SU-DHL-6 (cell line): ENCODE data around the gene NSUN2.

Source experiments
- H2AFZ ChIP-seq: fragments of 200-600 bp; sonication (generic); 2 replicates; pipeline ENCODE4 v1.6.1; 2014; ENCODE audit warnings: low read depth, mild to moderate bottlenecking, moderate library complexity, mixed read lengths, antibody characterized with exemption, low read length; ENCODE audit not compliant: severe bottlenecking
- H3F3A ChIP-seq: fragments of 200-600 bp; shearing (Covaris generic); 2 replicates; pipeline ENCODE4 v1.6.0; 2016; ENCODE audit warnings: antibody characterized with exemption, mild to moderate bottlenecking; ENCODE audit not compliant: insufficient read depth
- H3K27ac ChIP-seq: fragments of 200-600 bp; sonication (generic); 2 replicates; pipeline ENCODE4 v1.5.1; 2016; ENCODE audit warnings: low read depth, mild to moderate bottlenecking, low read length, moderate library complexity, mixed read lengths
- H3K27me3 ChIP-seq: fragments of 200-600 bp; sonication (generic), shearing (Covaris generic); 2 replicates; pipeline ENCODE4 v1.6.0; 2014; ENCODE audit warnings: mild to moderate bottlenecking, low read length
- H3K36me3 ChIP-seq: fragments of 200-600 bp; sonication (generic); 2 replicates; pipeline ENCODE4 v1.6.1; 2014; ENCODE audit warnings: mild to moderate bottlenecking, low read length, mixed read lengths
- H3K4me2 ChIP-seq: fragments of 300-600, 200-600 bp; shearing (Covaris generic), sonication (generic); 2 replicates; pipeline ENCODE4 v1.6.0; 2014; ENCODE audit warnings: low read length, low read depth, mild to moderate bottlenecking; ENCODE audit not compliant: poor library complexity, severe bottlenecking
- H3K4me3 ChIP-seq: fragments of 200-600 bp; sonication (generic); 2 replicates; pipeline ENCODE4 v1.5.1; 2014; ENCODE audit warnings: antibody characterized with exemption, low read length, mild to moderate bottlenecking, mixed read lengths; ENCODE audit not compliant: insufficient read depth, poor library complexity, severe bottlenecking
- H3K79me2 ChIP-seq: fragments of 200-600 bp; sonication (generic); 2 replicates; pipeline ENCODE4 v1.6.1; 2014; ENCODE audit warnings: mild to moderate bottlenecking, low read length, moderate library complexity; ENCODE audit not compliant: insufficient read depth
- H3K9ac ChIP-seq: fragments of 200-600 bp; sonication (generic); 2 replicates; pipeline ENCODE4 v1.7.0; 2014; ENCODE audit warnings: mild to moderate bottlenecking, low read length
- H3K9me2 ChIP-seq: fragments of 200-600 bp; sonication (generic); replicated peaks from 2 replicates; pipeline ENCODE4 v1.6.1; 2014; ENCODE audit warnings: low read length; ENCODE audit not compliant: insufficient read depth
- H3K9me3 ChIP-seq: fragments of 200-600 bp; sonication (generic); 2 replicates; pipeline ENCODE4 v1.6.1; 2014; ENCODE audit warnings: low read length, mixed read lengths; ENCODE audit not compliant: insufficient read depth
- H4K20me1 ChIP-seq: fragments of 200-600 bp; sonication (generic); 2 replicates; pipeline ENCODE4 v1.6.1; 2014; ENCODE audit warnings: low read depth, mild to moderate bottlenecking, antibody characterized with exemption, low read length, moderate library complexity, mixed read lengths
- EZH2phosphoT487 ChIP-seq: fragments of 200-600 bp; sonication (generic), shearing (Covaris generic); conservative IDR thresholded peaks from 2 replicates; pipeline ENCODE4 v1.6.1; 2018; ENCODE audit warnings: mild to moderate bottlenecking, antibody characterized with exemption, low read length, moderate library complexity, mixed read lengths
- TF ChIP-seq, protein P1 (sequence below): fragments of 200-600 bp; sonication (generic); IDR thresholded peaks from one replicate; pipeline ENCODE4 v1.5.1; 2017; ENCODE audit warnings: antibody characterized with exemption, mild to moderate bottlenecking, low read length, moderate library complexity; ENCODE audit not compliant: insufficient read depth, poor library complexity, severe bottlenecking

NSUN2 gene

DNA sequence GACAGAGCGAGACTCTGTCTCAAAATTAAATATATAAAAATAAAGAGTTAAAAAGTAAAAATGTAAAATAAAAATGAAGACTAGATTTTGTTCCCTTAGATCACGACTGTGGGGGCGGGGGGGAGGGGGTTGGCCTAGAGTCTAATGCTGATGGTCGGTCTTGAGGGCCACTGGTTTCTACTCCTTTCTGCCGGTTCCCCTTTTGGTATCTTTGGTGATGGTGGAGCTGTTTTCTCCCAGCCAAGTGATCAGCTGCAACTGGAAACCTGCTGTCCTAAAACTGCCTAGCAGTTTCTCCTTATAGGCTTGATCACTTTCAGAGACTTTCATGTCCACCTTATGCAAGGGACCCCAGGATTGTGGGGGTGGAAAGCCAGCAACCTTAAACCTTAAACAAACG is 1.5 kb upstream of the NSUN2 start:
- peaks cover 42% of the 10 kb centered on the region for H3K79me2 ChIP-seq
- no peaks in the 10 kb centered on the region for H3K27me3 ChIP-seq
- H3F3A ChIP-seq: 0 out of 2 replicates have a peak, but pooled peaks cover 3% of the 10 kb centered on the region
- no peak overlapping the region for H3K27ac ChIP-seq
- peak overlapping the region; percentile 89 for H3K4me2 ChIP-seq
- H3K4me3 ChIP-seq: peak overlapping the region; percentile 86
- peaks cover 10% of the 10 kb centered on the region; the same call in 1 of the 2 replicates for H4K20me1 ChIP-seq
- TF ChIP-seq, protein P1, sequence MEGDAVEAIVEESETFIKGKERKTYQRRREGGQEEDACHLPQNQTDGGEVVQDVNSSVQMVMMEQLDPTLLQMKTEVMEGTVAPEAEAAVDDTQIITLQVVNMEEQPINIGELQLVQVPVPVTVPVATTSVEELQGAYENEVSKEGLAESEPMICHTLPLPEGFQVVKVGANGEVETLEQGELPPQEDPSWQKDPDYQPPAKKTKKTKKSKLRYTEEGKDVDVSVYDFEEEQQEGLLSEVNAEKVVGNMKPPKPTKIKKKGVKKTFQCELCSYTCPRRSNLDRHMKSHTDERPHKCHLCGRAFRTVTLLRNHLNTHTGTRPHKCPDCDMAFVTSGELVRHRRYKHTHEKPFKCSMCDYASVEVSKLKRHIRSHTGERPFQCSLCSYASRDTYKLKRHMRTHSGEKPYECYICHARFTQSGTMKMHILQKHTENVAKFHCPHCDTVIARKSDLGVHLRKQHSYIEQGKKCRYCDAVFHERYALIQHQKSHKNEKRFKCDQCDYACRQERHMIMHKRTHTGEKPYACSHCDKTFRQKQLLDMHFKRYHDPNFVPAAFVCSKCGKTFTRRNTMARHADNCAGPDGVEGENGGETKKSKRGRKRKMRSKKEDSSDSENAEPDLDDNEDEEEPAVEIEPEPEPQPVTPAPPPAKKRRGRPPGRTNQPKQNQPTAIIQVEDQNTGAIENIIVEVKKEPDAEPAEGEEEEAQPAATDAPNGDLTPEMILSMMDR: no peak
- TF ChIP-seq EZH2phosphoT487: no peak
- H3K9me2 ChIP-seq: no peaks in the 10 kb centered on the region
- H3K9ac ChIP-seq: peak overlapping the region; percentile 95; the same call in 1 of the 2 replicates
- H2AFZ ChIP-seq: no peak overlapping the region
- H3K36me3 ChIP-seq: peaks cover 5% of the 10 kb centered on the region; the same call in 1 of the 2 replicates
- H3K9me3 ChIP-seq: no peaks in the 10 kb centered on the region

DNA sequence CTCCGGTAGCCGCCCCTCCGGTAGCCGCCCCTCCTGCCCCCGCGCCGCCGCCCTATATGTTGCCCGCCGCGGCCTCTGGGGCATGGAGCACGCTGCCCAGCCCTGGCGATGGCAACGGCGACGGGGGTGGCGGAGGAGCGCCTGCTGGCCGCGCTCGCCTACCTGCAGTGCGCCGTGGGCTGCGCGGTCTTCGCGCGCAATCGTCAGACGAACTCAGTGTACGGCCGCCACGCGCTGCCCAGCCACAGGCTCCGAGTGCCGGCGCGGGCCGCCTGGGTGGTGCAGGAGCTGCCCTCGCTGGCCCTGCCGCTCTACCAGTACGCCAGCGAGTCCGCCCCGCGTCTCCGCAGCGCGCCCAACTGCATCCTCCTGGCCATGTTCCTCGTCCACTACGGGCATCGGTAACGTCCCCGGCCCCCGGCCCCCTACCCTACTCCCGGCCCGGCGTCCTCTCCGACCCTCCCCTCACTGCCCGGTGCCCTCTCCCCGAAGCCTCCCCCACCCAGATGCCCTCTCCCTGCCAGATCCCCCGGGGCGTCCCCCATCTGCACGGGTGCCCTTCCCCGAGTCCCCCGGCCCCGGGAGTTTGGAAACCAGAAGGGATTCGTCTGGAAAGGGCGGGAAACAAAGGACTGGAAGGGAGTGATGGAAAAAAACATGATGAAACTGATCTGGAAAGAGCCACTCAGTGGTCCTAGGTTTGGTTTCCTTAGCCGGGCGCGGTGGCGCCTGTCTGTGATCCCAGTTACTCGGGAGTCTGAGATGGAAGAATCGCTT is 813 bp upstream of the NSUN2 start:
- TF ChIP-seq EZH2phosphoT487: no peak
- TF ChIP-seq, protein P1: no peak
- H3K9me3 ChIP-seq: no peaks in the 10 kb centered on the region
- peak overlapping the region; percentile 86 for H3K4me3 ChIP-seq
- 0 out of 2 replicates have a peak overlapping the region, but pooled peaks have one; percentile 74 for H3K27ac ChIP-seq
- H3K9ac ChIP-seq: peak overlapping the region; percentile 95
- H4K20me1 ChIP-seq: peaks cover 10% of the 10 kb centered on the region; the same call in 1 of the 2 replicates
- no peaks in the 10 kb centered on the region for H3F3A ChIP-seq
- H2AFZ ChIP-seq: peak overlapping the region; percentile 90
- H3K4me2 ChIP-seq: peak overlapping the region; percentile 89
- no peaks in the 10 kb centered on the region for H3K9me2 ChIP-seq
- H3K27me3 ChIP-seq: no peaks in the 10 kb centered on the region
- peaks cover 48% of the 10 kb centered on the region for H3K79me2 ChIP-seq
- H3K36me3 ChIP-seq: peaks cover 10% of the 10 kb centered on the region; the same call in 1 of the 2 replicates

DNA sequence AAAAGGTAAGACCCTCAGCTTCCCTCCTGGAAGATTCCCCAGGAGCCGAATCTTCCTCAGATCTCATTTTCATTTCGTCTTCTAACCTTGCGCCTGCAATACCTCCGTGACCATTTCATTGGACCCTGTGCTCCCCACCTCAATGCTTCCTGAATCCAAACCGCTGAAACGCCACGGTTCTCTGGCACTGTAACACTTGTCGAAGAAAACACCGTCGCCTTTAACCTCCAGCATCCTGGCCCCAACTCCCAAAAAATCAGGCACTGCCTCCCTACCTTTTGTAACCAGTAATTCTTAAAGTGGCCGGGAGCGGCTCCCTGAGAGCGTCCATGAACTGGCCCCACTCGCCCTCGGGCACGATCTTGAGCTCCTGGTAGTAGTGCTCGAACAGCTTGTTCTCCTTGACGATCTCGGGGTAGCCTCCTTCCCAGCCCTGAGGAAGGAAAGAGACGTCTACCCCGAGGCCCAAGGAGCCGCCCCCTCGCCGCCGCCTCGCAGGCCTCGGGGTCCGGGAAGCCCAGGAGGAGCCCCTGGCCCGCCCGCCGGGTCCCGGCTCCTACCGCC is 438 bp downstream of the NSUN2 start:
- Histone ChIP-seq H3F3A (peaks cover 4% of the 10 kb centered on the region; the same call in 1 of the 2 replicates), H3K27me3 (no peaks in the 10 kb centered on the region), H3K9me2 (no peaks in the 10 kb centered on the region), H3K36me3 (peaks cover 20% of the 10 kb centered on the region), H4K20me1 (peaks cover 10% of the 10 kb centered on the region; the same call in 1 of the 2 replicates), H3K79me2 (peaks cover 61% of the 10 kb centered on the region), H3K4me2 (peak overlapping the region; percentile 89), H3K27ac (peak overlapping the region; percentile 74), H2AFZ (peak overlapping the region; percentile 90), H3K9ac (peak overlapping the region; percentile 95), H3K9me3 (no peaks in the 10 kb centered on the region), H3K4me3 (peak overlapping the region; percentile 86)
- no peak for TF ChIP-seq EZH2phosphoT487
- TF ChIP-seq, protein P1: no peak
